HK-2 (cell line): ENCODE results near the gene STK32A.
"Not testable (repeated sequence)": the region's sequence is repeated elsewhere in the genome, so short reads cannot be mapped to it uniquely, and the experiment has no call there.

Experiments used
- DNase-seq: peaks from one replicate; pipeline ENCODE4 v3.0.0-alpha.2; 2018; ENCODE audit not compliant: unreplicated experiment

The STK32A gene

GRCh38 chr5:147234825-147235635 is at the start of gene STK32A:
Gene STK32A (plus strand): TSS chr5:147235026. CDS start chr5:147239635, 4,609 bp downstream.
- DNase-seq = peak; percentile 30

DNA sequence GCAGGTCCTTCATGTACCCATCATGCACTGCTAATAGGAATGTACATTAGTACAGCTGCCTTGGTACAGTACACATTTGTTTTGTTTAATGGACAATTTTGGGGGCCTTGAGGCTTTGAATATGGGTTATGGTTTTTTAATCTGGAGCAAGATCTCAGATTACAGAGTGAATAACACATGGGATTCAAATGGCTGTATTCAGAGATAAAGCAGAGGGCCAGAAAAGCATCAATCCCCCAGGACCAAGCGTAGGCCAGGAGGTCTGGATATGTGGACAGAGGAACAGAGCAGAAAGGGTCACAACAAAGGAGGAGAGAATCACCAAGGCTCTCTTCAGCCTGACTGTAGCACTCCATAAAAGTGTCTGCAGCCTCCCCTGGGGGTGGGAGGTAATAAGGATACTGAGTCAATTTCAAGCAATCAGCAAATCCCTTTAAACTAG is 47.7 kb upstream of the STK32A start:
- DNase-seq = no peak

DNA sequence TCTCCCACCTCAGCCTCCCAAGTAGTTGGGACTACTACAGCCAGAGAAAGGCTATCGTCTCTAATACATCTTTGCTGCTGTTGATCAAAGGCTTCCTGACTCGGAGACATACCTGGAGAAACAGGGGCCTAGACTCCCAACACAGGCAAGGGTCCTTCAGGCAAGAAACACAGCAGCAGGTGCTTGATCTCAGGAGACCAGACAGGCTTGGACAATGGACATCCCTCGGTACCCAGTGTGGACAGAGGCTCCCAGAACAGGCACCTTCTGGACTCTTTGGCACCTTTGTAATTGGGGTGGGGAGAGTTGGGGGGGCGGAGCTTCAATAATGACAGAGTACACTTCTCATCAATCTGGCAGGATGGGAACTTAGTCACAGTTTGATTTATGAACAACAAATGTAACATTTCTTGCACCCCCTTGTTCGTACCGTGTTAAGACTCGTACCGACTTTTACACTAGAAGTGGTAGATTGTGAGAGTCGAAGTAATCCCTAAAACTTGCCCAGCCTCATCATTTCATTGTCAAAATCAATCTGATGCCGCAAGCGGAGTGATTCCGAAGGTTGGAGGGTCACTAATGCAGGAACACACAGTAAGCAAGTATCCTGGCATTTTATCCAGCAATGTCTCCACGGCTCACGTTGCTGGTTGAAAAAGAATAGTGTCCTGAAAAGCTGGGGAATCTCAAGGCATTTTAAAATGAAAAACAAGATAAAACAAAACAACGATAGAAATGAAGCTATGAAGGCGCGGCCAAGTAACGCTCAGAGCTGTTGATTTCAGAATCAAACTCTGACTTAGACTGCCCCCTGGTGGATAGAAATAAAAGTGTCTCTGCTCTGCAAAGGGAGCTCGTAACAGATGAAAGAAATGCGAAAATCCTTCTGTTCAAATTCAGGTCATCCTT is 46.4 kb upstream of the STK32A start:
- DNase-seq = peak; percentile 18

DNA sequence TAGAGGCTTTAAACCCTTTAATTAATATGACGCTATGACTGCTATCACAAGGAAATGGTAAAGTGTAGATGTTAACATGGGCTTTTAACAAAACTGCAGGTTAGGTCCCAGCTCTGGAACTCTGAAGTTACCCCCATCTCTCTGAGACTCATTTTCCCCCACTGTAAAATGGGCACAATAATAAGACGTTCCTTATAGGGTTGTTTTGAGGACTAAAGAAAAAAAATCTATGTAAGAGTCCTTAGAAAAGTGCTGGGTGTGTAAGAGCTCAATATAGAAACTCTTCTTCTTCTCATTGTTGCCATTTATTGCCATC is 45.8 kb upstream of the STK32A start:
- no peak for DNase-seq

DNA sequence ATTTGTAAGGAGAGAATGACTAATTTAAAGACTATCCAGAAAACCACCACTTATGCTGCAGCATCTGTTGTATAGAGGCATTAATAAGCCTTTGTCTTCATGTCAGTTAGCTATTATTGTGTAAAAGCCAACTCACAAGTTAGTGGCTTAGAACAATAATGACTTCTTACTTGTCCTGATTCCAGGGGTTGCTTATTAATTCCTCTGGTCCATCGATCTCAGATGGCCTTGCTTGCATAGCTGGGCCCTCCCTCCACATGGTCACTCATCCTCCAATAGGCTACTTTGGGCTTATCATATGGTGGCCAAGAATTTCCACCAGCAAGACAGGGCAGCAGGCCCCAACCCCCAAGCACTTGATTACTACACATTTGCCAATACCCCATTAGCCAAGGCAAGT is 44.5 kb upstream of the STK32A start:
- DNase-seq = no peak

GRCh38 chr5:147193123-147193522 is 41.7 kb upstream of the STK32A start:
- DNase-seq = no peak

- DNase-seq = no peak
Observed at GRCh38 chr5:147200004-147200403, 34.8 kb upstream of the STK32A start.

DNA sequence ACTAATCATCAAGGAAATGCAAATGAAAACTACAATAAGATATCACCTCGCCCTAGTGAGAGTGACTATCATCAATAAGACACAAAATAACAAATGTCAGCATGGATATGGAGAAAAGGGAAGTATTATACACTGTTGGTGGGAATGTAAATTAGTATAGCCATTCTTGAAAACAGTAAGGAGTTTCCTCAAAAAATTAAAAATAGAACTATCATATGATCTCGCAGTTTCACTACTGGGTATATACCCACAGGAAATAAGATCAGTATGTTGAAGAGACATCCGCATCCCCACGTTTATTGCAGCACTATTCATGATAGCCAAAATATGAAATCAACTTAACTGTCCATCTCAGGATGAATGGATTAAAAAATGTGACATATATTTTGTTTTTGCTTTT is 31.6 kb upstream of the STK32A start:
- no peak for DNase-seq

DNA sequence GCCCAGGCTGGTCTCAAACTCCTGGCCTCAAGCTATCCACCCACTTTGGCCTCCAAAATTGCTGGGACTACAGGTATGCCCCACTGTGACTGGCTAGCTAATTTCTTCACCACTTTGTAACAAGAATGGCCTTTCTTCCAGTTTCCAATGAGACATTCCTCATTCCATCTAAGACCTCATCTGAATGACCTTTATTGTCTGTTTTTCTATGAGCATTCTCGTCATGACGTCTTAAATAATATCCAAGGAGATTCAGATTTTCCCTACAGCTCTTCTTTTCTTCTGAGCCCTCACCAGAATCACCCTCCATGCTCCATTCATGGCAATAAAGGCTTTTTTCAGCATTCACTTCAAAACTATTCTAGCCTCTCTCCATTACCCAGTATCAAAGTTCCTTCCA is 30.2 kb upstream of the STK32A start:
- no peak for DNase-seq

GRCh38 chr5:147208134-147208533 is 26.7 kb upstream of the STK32A start:
- no peak for DNase-seq

- DNase-seq = no peak
Observed at GRCh38 chr5:147216552-147217154, 18.2 kb upstream of the STK32A start.

DNA sequence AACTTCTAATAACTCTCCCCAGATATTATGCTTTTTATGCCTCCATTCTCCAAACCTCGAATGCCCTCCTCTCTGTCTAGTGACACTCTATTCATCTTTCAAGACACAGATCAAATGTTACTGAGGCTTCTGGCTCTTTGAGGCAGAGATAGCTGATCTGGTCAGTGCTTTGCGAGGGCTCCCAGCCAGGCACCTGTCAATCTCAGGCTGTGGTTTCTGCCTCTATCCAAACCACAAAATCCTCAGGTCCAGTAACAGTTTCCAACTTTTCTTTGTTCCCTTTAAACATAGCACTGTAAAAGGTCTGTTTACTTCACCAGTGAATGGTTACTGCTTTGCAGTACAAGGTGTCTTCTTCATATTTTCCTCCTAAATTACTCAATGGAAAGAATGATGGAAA is 11.5 kb upstream of the STK32A start:
- DNase-seq = no peak

- no peak for DNase-seq
Observed at GRCh38 chr5:147223948-147224791, 10.7 kb upstream of the STK32A start.

DNA sequence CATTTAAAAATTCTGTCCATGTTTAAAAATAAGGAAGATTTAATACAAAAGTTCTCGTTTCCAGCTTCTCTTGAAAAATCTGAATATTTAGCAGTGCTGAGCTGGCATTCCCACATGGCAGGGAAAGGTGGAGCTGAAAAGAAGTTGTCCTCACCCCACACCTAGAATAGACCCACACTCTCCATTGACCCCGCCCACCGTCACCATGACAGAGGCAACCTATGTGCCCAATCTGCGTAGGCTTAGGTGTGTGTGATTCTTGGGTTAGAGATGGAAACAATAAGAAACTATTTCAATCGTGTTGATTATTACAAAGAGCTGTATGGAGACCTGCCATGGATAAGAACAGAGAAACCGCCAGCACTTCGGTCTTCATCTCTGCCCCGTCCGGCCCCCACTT is 8.9 kb upstream of the STK32A start:
- DNase-seq = no peak

- no peak for DNase-seq
Observed at GRCh38 chr5:147226512-147226911, 8.3 kb upstream of the STK32A start.

DNA sequence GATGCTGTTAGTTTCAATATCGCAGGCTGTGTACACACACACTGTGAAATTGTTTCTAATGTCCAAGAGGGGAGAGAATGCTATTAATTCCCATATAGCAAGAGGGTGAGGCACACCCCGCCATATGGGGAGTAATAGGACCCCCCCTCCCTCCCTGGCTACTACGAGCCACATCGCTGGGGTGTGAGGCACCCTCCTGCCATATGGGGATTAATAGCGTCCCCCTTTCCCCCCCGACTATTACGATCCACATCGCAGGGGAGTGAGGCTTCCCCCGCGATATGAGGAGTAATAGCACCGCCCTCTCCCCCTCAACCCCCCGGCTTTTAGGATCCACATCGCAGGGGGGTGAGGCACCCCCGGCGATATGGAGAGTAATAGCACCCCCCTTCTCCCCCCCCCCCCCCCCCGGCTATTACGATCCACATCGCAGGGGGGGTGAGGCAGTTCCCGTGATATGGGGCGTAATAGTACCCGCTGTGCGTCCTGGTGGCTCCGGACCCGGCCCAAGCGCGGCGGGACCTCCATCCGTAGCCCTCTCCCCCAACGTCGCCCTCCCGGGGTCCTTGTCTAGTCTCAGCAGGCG is 494 bp upstream of the STK32A start:
- no peak for DNase-seq

DNA sequence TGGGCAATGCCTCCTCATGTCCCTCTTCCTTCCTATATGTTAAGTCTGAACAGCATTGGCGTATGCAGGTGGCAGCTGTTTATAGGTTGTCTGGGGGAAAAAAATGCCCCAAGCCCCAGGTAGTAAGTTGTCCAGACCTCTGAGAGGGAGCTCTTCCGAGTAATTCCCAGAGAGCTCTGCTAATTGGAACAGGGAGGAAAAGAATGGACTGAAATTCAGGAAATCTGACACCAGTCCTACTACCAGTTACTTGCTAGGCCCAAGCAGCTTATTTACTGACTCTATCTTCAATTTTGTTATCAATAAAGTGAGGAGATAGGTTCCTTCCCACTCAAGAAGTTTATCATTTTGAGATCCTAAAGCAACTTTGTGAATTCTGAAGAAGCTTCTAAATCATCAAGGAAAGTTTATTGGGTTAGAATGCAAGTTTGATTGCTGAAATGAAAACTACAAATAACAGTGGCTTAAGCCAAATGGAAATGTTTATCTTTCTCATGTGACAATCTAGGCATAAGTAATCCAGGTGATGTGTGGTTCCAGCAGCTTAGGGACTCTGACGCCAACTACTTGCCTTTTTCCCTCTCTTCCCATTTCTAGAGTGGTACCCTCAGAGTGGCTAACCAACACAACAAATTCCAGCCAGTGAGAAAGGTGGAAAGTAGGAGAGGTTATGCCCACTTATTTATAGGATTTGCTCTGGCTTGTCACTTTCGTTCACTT is 5.6 kb downstream of the STK32A start:
- DNase-seq = no peak

GRCh38 chr5:147243238-147243637 is 8.4 kb downstream of the STK32A start:
- not testable (repeated sequence) for DNase-seq

DNA sequence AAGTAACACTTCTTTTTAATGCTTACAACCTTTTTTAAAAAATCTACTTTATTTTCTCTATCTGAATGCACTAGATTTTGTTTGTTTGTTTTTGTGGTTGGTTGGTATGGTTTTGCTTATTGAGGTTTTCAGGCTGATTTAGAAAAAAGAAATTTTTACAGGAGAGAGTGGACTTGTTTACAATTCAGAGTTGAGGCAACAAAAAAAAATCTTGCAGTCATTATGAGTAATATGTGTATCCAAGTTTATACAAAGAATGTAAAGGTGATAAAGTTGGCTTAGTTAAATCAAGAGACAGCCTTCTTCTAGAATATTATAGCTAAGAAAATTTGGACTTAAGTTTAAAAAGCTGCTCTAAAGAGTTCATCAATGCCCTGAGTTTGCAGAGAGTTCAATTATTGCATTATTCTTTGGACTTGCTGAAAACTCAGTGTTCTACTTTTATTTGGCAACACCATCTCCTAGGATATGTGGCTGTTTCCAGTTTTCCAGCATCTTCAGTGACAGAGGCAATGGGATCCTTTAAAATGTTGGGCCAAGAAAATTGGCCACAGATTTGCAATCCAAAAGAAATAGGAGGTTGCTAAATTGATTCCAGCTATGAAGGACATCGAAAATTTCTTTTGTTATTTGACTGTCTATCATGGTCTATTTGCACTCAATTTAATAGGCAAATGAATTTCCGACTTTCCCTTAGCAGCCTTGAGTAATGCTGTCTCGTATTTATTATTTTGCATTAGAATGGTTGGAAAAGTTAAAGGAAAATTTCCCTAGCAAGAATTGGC is 10.7 kb downstream of the STK32A start:
- DNase-seq = no peak

GRCh38 chr5:147248561-147248960 is 13.7 kb downstream of the STK32A start:
- DNase-seq = no peak
